ENCODE data around the gene PLK5.
"Not testable (repeated sequence)": the region's sequence is repeated elsewhere in the genome, so short reads cannot be mapped to it uniquely, and the experiment has no call there.

The PLK5 gene

GRCh38 chr19:1523412-1524286 is at the start of gene PLK5:
Gene PLK5, plus strand, starts transcription at chr19:1524077. Its CDS starts 2,920 bp downstream, at chr19:1526997.
- DNase-seq (ENCODE audit: low read depth), result no peak

DNA sequence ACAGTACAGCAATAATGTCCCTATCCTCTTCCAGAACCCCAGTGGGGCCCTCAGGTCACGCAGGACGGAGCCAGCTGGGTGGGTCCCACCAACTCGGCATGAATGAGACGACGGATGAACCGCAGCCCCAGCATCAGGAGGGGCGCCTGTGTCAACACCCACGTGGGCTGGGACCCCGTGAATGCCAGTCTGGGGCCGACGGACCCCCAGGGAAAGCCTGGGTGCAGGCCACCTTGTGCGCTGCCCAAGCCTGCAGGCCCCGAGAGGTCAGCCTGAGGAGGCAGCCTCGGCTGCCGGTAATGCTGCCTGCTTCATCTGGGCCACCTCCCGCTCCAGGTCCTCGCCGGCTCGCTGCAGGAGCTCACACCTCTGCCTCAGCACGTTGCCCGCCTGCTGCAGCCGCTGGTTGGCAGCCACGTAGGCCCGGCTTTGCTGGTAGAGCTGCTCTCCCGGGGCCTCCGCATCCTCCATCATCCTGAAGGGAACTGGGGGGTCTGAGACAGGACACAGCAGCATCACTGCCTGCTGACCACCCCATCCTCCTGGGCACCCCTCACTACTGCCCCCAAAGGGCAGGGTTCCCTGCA is 49.0 kb upstream of the PLK5 start:
- no peak for DNase-seq (ENCODE audit: low read depth)

DNA sequence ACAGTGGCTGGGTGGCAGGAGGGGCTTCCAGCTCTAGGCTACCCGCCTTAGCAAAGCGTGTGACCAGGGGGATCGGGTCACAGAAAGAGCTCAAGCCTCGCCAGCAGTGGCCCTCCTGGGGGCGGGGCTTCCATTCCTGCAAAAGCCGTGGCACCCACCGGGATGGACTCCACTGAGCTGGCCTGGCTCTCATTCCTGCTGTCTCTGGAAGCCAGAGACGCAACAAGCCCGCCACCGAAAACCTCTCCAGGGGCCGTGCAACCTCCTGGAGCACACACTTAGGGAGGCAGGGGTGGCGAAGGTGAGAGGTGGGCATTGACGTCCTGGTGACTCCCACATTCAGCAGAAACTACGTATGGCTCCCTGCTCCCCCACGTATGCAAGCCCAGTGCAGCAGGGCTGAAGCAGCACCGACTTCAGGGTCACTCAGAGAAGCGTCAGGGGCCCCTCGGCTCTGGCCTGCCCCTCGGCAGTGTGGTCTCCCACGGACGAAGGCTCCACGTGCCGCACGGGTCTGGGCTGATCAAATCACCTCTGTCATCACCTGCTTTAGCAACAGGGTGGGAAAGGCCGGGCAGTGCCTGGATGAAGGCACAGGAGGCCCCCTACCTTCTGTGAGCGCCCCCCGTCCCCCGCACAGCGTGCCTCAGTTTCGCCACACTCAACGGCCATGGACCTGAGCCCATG is 48.0 kb upstream of the PLK5 start:
- DNase-seq (ENCODE audit: low read depth), result no peak

DNA sequence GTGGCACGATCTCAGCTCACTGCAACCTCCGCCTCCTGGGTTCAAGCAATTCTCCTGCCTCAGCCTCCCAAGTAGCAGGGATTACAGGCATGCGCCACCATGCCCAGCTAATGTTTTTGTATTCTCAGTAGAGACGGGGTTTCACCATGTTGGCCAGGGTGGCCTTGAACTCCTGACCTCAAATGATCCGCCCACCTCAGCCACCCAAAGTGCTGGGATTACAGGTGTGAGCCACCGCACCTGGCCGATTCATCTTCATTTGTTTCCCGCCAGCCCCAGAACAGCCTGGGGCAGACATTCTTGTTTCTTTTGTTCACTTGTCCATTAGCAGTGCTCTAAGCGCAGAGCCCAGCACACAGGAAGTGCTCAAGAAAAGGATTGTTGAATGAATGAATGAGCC is 46.8 kb upstream of the PLK5 start:
- not testable (repeated sequence) for DNase-seq (ENCODE audit: low read depth)

DNA sequence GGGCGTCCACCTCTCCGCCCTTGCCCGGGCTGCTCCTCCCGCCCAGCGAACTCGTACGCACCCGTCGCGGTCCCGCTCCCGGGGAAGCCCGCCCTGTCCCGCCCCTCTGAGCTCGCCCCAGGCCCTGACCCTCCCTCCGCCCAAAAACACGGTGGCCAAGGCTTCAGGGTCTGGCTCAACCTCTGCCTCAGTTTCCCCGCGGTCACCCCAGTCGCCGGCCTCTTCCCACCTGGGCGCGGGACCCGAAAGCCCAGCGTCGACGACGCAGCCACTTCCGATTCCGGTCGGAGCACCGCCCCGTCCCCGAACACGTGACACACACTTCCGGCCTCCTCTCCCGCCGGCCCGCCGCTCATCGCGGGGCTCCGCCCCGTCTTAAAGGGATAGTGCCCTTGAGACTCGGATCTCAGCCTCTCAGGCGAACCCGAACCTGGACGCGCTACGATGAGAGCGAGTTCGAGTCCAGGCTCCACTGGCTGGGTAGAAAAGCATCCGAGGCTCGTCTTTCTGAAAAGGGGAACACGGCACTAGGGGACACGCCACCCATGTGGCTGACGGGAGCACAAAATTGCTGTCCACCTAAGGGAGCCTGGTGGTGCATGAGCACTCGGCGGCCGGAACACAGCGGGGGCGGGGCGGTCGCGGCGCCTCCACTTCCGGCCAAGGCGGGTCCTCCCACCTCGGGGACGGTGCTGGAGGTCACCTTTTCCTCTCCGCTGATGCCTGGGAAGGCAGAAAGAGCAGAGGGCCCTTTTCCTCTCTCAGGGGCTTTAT is 44.8 kb upstream of the PLK5 start, which contains the start of gene C19orf25:
TSS of gene C19orf25 (minus strand) at position 282 of the 774 bp plus-strand sequence. CDS start 312 bp downstream, outside the sequence.
- peak; percentile 91 for DNase-seq (ENCODE audit: low read depth)

- no peak for DNase-seq (ENCODE audit: low read depth)
Measured at GRCh38 chr19:1481224-1481892, 42.5 kb upstream of the PLK5 start.

GRCh38 chr19:1481893-1482360 is 42.0 kb upstream of the PLK5 start:
- no peak for DNase-seq (ENCODE audit: low read depth)

DNA sequence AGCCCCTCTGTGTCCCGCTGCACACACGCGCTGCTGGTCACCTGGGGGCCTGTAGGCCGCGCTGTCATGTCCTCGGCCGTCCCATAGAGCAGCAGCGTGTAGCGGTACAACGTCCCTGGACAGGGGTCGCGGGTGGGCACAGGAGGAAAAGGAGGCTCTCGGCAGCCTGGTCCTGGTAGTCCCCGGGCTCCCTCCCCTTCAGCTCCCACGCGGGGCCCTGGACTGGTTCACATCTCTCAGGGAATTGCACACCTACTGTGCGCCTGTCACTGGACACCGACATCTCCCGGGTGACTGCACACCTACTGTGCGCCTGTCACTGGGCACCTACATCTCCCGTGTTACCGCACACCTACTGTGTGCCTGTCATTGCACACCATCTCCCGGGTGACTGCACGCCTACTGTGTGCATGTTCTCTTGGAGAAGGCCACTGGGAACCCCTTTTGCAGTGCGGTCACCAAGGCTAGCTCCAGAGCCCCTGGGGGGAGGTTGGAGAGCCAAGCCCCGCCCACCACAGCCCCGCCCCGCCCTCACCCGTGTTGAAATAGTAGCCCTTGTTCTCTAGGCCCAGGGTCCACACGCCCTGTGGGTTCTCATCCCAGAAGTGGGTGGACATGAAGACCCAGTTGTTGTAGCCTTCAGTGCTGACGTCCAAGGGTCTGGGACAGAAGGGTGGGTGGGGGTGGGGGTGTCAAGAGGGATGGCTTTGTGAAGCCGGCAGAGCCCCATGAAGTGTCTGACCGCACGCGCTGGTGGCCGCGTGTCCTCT is 41.3 kb upstream of the PLK5 start:
- DNase-seq (ENCODE audit: low read depth), result no peak

DNA sequence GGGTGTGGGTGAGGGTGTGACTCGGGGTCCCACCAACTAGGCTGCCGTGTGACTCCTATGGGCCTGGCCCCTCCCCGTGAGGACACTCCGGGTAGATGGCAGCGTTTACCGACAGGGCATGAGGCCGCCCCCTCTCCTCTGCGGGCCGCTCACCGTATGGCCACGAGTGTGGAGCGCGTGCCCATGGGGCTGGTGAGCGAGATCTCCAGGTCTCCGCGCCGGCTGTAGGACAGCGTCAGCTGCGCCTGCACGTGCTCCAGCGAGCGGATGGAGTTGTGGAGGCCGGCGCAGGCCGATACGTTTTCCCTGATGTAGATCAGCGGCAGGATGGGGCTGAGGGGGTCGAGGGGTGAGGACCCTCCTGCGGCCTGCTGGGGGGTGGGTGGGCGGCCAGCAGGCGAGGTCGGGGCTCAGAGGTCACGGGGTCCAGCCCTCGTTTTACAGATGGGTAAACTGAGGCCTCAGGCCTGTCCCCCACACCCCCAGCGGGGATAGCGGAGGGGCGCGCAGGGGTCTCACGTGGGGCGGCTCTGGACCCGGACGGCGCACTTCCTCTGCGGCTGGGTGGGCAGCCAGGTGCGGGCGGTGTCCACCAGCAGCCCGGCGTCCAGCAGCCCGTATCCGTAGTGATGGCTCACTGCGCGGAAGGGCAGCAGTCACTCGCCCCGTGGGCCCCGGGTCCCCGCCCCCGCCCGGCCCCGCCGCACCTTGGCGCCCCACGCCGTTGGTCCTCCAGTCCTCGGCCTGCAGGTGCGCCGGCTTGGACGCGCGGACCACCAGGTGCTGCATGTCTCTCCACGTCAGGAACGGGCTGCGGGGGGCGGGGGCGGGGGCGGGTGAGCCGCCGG is 40.5 kb upstream of the PLK5 start:
- DNase-seq (ENCODE audit: low read depth), result no peak

DNA sequence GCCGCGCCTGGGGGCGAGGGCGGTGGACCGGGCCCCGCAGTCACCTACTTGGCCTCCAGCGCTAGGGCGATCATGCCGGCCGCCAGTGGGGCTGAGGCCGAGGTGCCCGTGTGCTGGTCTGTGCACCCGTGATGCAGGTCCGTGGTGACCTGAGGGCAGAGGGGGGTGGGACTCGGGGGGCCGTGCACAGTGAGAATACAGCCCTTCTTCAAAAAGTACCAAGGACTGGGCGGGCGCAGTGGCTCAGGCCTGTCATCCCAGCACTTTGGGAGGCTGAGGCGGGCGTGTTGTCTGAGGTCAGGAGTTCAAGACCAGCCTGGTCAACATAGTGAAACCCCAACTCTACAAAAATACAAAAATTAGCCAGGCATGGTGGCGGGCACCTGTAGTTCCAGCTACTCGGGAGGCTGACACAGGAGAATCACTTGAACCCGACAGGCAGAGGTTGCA is 39.9 kb upstream of the PLK5 start:
- DNase-seq (ENCODE audit: low read depth), result no peak

GRCh38 chr19:1486720-1487575 is 36.9 kb upstream of the PLK5 start:
- DNase-seq (ENCODE audit: low read depth), result no peak

DNA sequence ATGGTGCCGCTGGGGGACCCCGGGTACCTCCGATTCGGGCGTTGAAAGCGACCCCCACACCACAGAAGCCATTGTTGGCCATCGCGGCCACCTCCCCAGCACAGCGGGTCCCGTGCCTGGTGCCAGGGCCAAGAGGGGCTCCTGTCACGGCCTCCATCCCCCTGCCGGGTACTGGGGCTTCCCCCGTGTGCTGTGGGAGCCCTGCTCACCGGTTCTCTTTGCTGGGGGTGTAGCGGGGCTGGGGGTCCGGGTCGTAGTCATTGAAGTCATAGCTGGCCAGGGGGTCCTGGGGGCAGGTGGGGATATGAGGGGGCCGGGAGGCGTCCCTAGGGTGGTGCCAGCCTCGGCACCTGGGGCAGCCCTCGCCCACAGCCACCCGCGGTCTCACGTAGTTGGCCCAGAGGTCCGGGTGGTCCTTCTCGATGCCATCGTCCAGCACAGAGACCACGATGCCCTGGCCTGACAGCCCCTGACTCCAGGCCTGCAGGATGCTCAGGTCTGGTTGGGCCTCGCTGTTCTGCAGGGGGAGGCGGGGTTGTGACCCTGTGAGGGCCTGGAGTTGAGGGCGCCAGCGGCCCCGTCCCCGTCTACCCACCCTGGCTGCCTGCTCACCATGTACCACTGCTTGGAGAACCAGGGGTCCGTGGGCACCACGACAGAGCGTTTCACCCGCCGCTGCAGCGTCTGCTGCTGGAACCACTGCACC is 36.1 kb upstream of the PLK5 start:
- DNase-seq (ENCODE audit: low read depth), result no peak

DNA sequence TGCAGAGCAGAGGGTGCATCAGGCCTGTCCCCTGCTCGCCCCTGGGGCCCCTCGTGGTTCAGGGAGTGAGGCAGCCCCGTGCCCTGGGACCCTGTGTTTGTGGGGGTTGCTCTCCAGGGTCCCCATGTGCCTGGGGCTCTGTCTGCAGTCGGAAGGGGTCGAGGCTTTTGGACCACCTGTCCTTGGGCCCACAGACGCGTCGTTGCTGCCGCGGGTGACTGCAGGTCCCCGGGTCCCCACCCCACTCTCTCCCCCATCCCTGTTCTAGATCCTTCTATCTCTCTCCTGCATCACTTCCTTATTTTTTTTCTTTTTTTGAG is 35.6 kb upstream of the PLK5 start:
- DNase-seq (ENCODE audit: low read depth), result no peak

- DNase-seq (ENCODE audit: low read depth), result no peak
Measured at GRCh38 chr19:1489463-1490310, 34.2 kb upstream of the PLK5 start.

DNA sequence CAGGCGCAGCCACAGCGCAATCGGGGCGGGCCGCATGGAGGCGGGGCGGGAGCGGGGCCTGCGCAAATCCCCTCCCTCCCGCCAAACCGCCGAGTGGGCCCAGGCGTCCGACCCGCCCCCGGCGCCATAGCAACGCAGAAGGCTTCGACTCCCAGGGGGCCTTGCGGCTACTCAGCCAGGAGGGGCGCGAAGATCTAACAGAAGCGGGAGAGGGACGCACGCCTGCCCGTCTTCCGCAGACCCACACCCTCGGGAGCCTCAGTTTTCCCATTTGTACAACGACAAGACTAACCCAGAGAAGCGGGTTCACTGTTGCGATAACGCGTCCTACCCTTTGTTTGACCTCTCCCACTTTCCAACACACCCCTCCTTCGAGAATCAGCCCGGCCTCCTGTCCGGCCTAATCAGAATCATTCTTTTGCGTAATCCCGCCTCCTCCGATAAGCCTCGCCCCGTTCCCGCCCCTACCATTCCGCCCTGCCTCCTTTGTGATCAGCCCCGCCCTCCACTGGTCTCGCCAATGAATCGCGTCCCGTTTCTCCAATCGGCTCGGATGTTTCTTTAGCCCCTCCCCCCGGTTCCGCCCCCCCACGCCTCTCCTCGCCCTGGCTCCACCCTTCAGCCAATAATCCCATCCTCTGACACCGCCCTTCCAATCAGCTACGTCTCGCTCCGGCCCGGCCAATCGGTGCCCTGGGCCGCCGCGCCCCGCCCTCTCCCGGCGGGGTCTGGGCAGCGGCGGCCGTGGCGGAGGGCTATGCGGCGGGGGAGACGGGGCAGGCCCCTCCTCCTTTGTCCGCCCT is 33.4 kb upstream of the PLK5 start, which contains the start of gene PCSK4:
TSS of gene PCSK4 (minus strand) at position 40 of the 803 bp plus-strand sequence. CDS start at position 36, 4 bp downstream.
- DNase-seq (ENCODE audit: low read depth), result peak; percentile 98
